WTC11 (cell line): ENCODE measurements around the gene SPEM3. TPM values are rescaled to one million over a fixed set of nuclear protein-coding genes. Genes with fewer than 3 reads are reported as not detected.

Experiments
- ATAC-seq: fragments of 200-7000 bp; cut with Tn5 transposase; 2 replicates; pipeline ENCODE4 v1.10.0; 2021; ENCODE audit warnings: mild to moderate bottlenecking, moderate library complexity
- CTCF ChIA-PET: fragments of 300-600 bp; sonication (Branson Sonifier 250); formaldehyde crosslinking; loops from one replicate; lab custom pipeline; 2021; ENCODE audit warnings: antibody characterized with exemption; lab: Charles Lee
- POLR2A ChIA-PET: fragments of 350-600 bp; sonication (Branson Sonifier 250); formaldehyde crosslinking; loops from one replicate; lab custom pipeline; 2021; ENCODE audit warnings: antibody characterized with exemption; lab: Charles Lee
- DNase-seq: peaks from one replicate; pipeline ENCODE4 v3.0.0; 2021; ENCODE audit warnings: low spot score
- H3K27ac Mint-ChIP-seq: 2 replicates; pipeline ENCODE4 v1.8.0; 2021; ENCODE audit warnings: mixed read lengths
- H3K27me3 Mint-ChIP-seq: 2 replicates; pipeline ENCODE4 v1.8.0; 2021; ENCODE audit warnings: low read depth, mild to moderate bottlenecking, moderate library complexity, mixed read lengths
- H3K36me3 Mint-ChIP-seq: 2 replicates; pipeline ENCODE4 v1.8.0; 2021; ENCODE audit warnings: mixed read lengths
- H3K4me1 Mint-ChIP-seq: 2 replicates; pipeline ENCODE4 v1.8.0; 2022; ENCODE audit warnings: mixed read lengths
- H3K4me3 Mint-ChIP-seq: 2 replicates; pipeline ENCODE4 v1.8.0; 2021; ENCODE audit warnings: mild to moderate bottlenecking, moderate library complexity, mixed read lengths
- H3K9me3 Mint-ChIP-seq: 2 replicates; pipeline ENCODE4 v1.8.0; 2021; ENCODE audit warnings: mixed read lengths
- CBFB ChIP-seq: sonication (generic); formaldehyde crosslinking; IDR thresholded peaks from 2 replicates; pipeline ENCODE4 v1.8.1; 2022; ENCODE audit warnings: mild to moderate bottlenecking, low read depth, missing genetic modification reagents
- FOXJ3 ChIP-seq: sonication (generic); formaldehyde crosslinking; IDR thresholded peaks from 2 replicates; pipeline ENCODE4 v1.9.0; 2021; ENCODE audit warnings: missing genetic modification reagents, mild to moderate bottlenecking, borderline replicate concordance
- GABPB1 ChIP-seq: sonication (generic); formaldehyde crosslinking; IDR thresholded peaks from 2 replicates; pipeline ENCODE4 v1.8.1; 2023; ENCODE audit warnings: mild to moderate bottlenecking, missing genetic modification reagents
- GRHL2 ChIP-seq: fragments of 250-450 bp; sonication (Bioruptor Pico); IDR thresholded peaks from 2 replicates; pipeline ENCODE4 v1.8.0; 2022; ENCODE audit warnings: mild to moderate bottlenecking, moderate library complexity; ENCODE audit not compliant: insufficient replicate concordance, severe bottlenecking
- IRF2 ChIP-seq: sonication (generic); formaldehyde crosslinking; IDR thresholded peaks from 2 replicates; pipeline ENCODE4 v1.8.0; 2022; ENCODE audit warnings: low read depth, missing genetic modification reagents, borderline replicate concordance
- MXD4 ChIP-seq: fragments of 250-450 bp; sonication (Bioruptor Pico); IDR thresholded peaks from 2 replicates; pipeline ENCODE4 v1.8.0; 2021; ENCODE audit warnings: mild to moderate bottlenecking, moderate library complexity, borderline replicate concordance
- NFATC4 ChIP-seq: fragments of 250-450 bp; sonication (Bioruptor Pico); IDR thresholded peaks from 2 replicates; pipeline ENCODE4 v1.9.0; 2021; ENCODE audit warnings: mild to moderate bottlenecking
- NFE2L1 ChIP-seq: sonication (generic); formaldehyde crosslinking; IDR thresholded peaks from 2 replicates; pipeline ENCODE4 v1.8.1; 2023; ENCODE audit warnings: missing genetic modification reagents
- TEAD4 ChIP-seq: sonication (generic); formaldehyde crosslinking; IDR thresholded peaks from 2 replicates; pipeline ENCODE4 v1.8.0; 2022; ENCODE audit warnings: mild to moderate bottlenecking, missing genetic modification reagents
- ZBTB21 ChIP-seq: sonication (generic); formaldehyde crosslinking; IDR thresholded peaks from 2 replicates; pipeline ENCODE4 v1.8.1; 2023; ENCODE audit warnings: mild to moderate bottlenecking, missing genetic modification reagents, borderline replicate concordance
- ZNF219 ChIP-seq: sonication (generic); formaldehyde crosslinking; IDR thresholded peaks from 2 replicates; pipeline ENCODE4 v1.8.0; 2023; ENCODE audit warnings: missing genetic modification reagents, mild to moderate bottlenecking, borderline replicate concordance
- ZNF416 ChIP-seq: fragments of 250-450 bp; sonication (Bioruptor Pico); IDR thresholded peaks from 2 replicates; pipeline ENCODE4 v1.9.0; 2021; ENCODE audit warnings: mild to moderate bottlenecking, inconsistent platforms
- total RNA-seq: library from RNA; stranded (reverse); gene quantifications from 3 replicates; pipeline ENCODE4 v1.2.3, GENCODE V29; 2021
- TF ChIP-seq, protein P1 (sequence below): fragments of 250-450 bp; sonication (Bioruptor Pico); IDR thresholded peaks from 2 replicates; pipeline ENCODE4 v1.9.0; 2021; ENCODE audit warnings: moderate library complexity, mild to moderate bottlenecking, inconsistent platforms, borderline replicate concordance
- TF ChIP-seq, protein P2 (sequence below): sonication (generic); formaldehyde crosslinking; IDR thresholded peaks from 2 replicates; pipeline ENCODE4 v1.8.1; 2022; ENCODE audit warnings: mild to moderate bottlenecking, moderate library complexity, missing genetic modification reagents
- TF ChIP-seq, protein P3 (sequence below): sonication (generic); formaldehyde crosslinking; IDR thresholded peaks from 2 replicates; pipeline ENCODE4 v1.8.1; 2022; ENCODE audit warnings: missing genetic modification reagents, borderline replicate concordance
- TF ChIP-seq, protein P4 (sequence below): sonication (generic); formaldehyde crosslinking; conservative IDR thresholded peaks from 2 replicates; pipeline ENCODE4 v1.8.1; 2022; ENCODE audit warnings: mild to moderate bottlenecking, missing genetic modification reagents
- TF ChIP-seq, protein P5 (sequence below): sonication (generic); formaldehyde crosslinking; IDR thresholded peaks from 2 replicates; pipeline ENCODE4 v1.8.0; 2022; ENCODE audit warnings: missing genetic modification reagents
- TF ChIP-seq, protein P6 (sequence below): sonication (generic); formaldehyde crosslinking; IDR thresholded peaks from 2 replicates; pipeline ENCODE4 v1.8.1; 2023; ENCODE audit warnings: mild to moderate bottlenecking, missing genetic modification reagents, moderate library complexity
- TF ChIP-seq, protein P7 (sequence below): sonication (generic); formaldehyde crosslinking; IDR thresholded peaks from 2 replicates; pipeline ENCODE4 v1.8.1; 2022; ENCODE audit warnings: low read depth, mild to moderate bottlenecking, moderate library complexity, missing genetic modification reagents, borderline replicate concordance
- TF ChIP-seq, protein P8 (sequence below): fragments of 250-450 bp; sonication (Bioruptor Pico); IDR thresholded peaks from 2 replicates; pipeline ENCODE4 v1.9.0; 2021; ENCODE audit warnings: mild to moderate bottlenecking, borderline replicate concordance

SPEM3 gene
- total RNA-seq, 1 experiment from 2014 or later = not detected

DNA sequence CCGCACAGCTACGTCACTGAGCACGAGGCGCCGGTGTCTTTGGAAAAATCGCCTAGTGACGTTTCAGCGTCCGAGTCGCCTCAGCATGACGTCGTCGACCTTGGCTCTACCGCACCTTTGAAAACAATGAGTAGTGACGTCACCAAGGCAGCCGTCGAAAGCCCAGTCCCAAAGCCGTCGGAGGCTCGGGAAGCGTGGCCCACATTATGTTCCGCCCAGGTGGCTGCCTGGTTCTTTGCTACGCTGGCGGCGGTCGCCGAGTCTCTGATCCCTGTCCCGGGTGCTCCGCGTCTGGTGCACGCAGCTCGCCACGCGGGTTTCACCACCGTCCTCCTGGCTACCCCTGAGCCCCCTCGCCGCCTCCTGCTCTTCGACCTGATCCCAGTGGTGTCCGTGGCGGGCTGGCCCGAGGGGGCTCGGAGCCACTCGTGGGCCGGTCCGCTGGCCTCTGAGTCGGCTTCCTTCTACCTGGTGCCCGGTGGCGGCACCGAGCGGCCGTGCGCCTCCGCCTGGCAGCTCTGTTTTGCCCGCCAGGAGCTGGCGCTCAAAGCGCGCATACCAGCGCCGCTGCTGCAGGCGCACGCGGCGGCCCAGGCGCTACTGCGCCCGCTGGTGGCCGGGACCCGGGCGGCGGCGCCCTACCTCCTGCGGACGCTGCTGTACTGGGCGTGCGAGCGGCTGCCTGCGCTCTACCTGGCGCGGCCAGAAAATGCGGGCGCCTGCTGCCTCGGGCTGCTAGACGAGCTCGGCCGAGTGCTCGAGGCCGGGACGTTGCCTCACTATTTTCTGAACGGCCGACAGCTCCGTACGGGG is 8.1 kb downstream of the SPEM3 start (continued):
- TF ChIP-seq, protein P1, sequence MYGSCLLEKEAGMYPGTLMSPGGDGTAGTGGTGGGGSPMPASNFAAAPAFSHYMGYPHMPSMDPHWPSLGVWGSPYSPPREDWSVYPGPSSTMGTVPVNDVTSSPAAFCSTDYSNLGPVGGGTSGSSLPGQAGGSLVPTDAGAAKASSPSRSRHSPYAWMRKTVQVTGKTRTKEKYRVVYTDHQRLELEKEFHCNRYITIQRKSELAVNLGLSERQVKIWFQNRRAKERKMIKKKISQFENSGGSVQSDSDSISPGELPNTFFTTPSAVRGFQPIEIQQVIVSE (CRISPR knock-in tag) = no peak
- TF ChIP-seq MXD4 (CRISPR knock-in tag) = no peak
- TF ChIP-seq, protein P2, sequence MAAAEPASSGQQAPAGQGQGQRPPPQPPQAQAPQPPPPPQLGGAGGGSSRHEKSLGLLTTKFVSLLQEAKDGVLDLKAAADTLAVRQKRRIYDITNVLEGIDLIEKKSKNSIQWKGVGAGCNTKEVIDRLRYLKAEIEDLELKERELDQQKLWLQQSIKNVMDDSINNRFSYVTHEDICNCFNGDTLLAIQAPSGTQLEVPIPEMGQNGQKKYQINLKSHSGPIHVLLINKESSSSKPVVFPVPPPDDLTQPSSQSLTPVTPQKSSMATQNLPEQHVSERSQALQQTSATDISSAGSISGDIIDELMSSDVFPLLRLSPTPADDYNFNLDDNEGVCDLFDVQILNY (CRISPR knock-in tag) = peak; percentile 84
- TF ChIP-seq, protein P3, sequence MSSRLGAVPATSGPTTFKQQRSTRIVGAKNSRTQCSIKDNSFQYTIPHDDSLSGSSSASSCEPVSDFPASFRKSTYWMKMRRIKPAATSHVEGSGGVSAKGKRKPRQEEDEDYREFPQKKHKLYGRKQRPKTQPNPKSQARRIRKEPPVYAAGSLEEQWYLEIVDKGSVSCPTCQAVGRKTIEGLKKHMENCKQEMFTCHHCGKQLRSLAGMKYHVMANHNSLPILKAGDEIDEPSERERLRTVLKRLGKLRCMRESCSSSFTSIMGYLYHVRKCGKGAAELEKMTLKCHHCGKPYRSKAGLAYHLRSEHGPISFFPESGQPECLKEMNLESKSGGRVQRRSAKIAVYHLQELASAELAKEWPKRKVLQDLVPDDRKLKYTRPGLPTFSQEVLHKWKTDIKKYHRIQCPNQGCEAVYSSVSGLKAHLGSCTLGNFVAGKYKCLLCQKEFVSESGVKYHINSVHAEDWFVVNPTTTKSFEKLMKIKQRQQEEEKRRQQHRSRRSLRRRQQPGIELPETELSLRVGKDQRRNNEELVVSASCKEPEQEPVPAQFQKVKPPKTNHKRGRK (CRISPR knock-in tag) = 0 out of 2 replicates have a peak, but pooled peaks have one; percentile 24
- TF ChIP-seq TEAD4 (CRISPR knock-in tag) = no peak
- TF ChIP-seq, protein P4, sequence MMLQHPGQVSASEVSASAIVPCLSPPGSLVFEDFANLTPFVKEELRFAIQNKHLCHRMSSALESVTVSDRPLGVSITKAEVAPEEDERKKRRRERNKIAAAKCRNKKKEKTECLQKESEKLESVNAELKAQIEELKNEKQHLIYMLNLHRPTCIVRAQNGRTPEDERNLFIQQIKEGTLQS (CRISPR knock-in tag) = no peak
- no peak for TF ChIP-seq ZNF219 (CRISPR knock-in tag)
- TF ChIP-seq, protein P5, sequence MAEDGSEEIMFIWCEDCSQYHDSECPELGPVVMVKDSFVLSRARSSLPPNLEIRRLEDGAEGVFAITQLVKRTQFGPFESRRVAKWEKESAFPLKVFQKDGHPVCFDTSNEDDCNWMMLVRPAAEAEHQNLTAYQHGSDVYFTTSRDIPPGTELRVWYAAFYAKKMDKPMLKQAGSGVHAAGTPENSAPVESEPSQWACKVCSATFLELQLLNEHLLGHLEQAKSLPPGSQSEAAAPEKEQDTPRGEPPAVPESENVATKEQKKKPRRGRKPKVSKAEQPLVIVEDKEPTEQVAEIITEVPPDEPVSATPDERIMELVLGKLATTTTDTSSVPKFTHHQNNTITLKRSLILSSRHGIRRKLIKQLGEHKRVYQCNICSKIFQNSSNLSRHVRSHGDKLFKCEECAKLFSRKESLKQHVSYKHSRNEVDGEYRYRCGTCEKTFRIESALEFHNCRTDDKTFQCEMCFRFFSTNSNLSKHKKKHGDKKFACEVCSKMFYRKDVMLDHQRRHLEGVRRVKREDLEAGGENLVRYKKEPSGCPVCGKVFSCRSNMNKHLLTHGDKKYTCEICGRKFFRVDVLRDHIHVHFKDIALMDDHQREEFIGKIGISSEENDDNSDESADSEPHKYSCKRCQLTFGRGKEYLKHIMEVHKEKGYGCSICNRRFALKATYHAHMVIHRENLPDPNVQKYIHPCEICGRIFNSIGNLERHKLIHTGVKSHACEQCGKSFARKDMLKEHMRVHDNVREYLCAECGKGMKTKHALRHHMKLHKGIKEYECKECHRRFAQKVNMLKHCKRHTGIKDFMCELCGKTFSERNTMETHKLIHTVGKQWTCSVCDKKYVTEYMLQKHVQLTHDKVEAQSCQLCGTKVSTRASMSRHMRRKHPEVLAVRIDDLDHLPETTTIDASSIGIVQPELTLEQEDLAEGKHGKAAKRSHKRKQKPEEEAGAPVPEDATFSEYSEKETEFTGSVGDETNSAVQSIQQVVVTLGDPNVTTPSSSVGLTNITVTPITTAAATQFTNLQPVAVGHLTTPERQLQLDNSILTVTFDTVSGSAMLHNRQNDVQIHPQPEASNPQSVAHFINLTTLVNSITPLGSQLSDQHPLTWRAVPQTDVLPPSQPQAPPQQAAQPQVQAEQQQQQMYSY (CRISPR knock-in tag) = no peak
- TF ChIP-seq NFE2L1 (CRISPR knock-in tag) = 0 out of 2 replicates have a peak, but pooled peaks have one; percentile 74
- no peak for TF ChIP-seq GRHL2
- TF ChIP-seq NFATC4 = no peak
- peak; percentile 86 for TF ChIP-seq CBFB (CRISPR knock-in tag)
- no peak for TF ChIP-seq FOXJ3
- TF ChIP-seq ZNF416 (CRISPR knock-in tag) = no peak
- TF ChIP-seq, protein P6, sequence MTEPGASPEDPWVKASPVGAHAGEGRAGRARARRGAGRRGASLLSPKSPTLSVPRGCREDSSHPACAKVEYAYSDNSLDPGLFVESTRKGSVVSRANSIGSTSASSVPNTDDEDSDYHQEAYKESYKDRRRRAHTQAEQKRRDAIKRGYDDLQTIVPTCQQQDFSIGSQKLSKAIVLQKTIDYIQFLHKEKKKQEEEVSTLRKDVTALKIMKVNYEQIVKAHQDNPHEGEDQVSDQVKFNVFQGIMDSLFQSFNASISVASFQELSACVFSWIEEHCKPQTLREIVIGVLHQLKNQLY = 0 out of 2 replicates have a peak, but pooled peaks have one; percentile 64
- TF ChIP-seq ZBTB21 (CRISPR knock-in tag) = peak; percentile 99

DNA sequence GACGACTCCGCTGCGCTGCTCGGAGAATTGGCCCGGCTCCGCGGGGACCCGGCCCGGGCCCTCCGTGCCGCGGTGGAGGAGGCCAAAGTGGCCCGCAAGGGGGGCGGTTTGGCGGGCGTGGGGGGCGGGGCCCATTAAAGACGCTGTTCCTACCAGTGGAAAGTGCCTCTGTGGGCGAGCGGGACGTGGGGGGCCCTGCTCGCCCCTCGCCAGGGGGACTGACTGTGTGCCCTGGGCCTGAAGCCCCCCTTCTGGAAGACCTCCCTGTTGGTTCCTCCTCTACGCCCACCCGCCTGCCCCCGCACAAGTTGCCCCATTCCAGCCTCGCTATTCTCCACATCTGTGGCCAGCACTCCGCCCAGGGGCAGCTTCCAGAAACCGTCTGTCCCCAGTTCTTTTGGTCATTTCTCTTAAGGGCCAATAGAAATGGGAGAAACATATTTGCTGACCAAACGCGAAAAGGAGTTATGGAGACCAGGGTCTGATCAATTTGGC is 8.8 kb downstream of the SPEM3 start:
- ATAC-seq (no peak), DNase-seq (no peak)
- Mint-ChIP-seq H3K9me3 (no peaks in the 10 kb centered on the region), H3K36me3 (no peaks in the 10 kb centered on the region), H3K4me1 (peaks cover 29% of the 10 kb centered on the region), H3K27me3 (peaks cover 17% of the 10 kb centered on the region), H3K27ac (peak overlapping the region; percentile 95), H3K4me3 (peak overlapping the region; percentile 90)
- ChIA-PET POLR2A (interaction anchor here (0.8 to 4.2 kb wide), 10 partner anchors 8 to 136 kb away, joined by 3 to 38 read pairs (median 4); partner anchors contain the start of genes CHRNB1, NEURL4, POLR2A and SLC35G6), CTCF (interaction anchor here (0.8 to 4.7 kb wide), 33 partner anchors 8 to 250 kb away, joined by 3 to 69 read pairs (median 6); partner anchors contain the start of genes ACAP1, KCTD11, NEURL4 and NLGN2)
- TF ChIP-seq IRF2 (no peak), GABPB1 (CRISPR knock-in tag) (no peak)
- TF ChIP-seq, protein P7, sequence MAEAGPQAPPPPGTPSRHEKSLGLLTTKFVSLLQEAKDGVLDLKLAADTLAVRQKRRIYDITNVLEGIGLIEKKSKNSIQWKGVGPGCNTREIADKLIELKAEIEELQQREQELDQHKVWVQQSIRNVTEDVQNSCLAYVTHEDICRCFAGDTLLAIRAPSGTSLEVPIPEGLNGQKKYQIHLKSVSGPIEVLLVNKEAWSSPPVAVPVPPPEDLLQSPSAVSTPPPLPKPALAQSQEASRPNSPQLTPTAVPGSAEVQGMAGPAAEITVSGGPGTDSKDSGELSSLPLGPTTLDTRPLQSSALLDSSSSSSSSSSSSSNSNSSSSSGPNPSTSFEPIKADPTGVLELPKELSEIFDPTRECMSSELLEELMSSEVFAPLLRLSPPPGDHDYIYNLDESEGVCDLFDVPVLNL (CRISPR knock-in tag) = no peak
- TF ChIP-seq, protein P8, sequence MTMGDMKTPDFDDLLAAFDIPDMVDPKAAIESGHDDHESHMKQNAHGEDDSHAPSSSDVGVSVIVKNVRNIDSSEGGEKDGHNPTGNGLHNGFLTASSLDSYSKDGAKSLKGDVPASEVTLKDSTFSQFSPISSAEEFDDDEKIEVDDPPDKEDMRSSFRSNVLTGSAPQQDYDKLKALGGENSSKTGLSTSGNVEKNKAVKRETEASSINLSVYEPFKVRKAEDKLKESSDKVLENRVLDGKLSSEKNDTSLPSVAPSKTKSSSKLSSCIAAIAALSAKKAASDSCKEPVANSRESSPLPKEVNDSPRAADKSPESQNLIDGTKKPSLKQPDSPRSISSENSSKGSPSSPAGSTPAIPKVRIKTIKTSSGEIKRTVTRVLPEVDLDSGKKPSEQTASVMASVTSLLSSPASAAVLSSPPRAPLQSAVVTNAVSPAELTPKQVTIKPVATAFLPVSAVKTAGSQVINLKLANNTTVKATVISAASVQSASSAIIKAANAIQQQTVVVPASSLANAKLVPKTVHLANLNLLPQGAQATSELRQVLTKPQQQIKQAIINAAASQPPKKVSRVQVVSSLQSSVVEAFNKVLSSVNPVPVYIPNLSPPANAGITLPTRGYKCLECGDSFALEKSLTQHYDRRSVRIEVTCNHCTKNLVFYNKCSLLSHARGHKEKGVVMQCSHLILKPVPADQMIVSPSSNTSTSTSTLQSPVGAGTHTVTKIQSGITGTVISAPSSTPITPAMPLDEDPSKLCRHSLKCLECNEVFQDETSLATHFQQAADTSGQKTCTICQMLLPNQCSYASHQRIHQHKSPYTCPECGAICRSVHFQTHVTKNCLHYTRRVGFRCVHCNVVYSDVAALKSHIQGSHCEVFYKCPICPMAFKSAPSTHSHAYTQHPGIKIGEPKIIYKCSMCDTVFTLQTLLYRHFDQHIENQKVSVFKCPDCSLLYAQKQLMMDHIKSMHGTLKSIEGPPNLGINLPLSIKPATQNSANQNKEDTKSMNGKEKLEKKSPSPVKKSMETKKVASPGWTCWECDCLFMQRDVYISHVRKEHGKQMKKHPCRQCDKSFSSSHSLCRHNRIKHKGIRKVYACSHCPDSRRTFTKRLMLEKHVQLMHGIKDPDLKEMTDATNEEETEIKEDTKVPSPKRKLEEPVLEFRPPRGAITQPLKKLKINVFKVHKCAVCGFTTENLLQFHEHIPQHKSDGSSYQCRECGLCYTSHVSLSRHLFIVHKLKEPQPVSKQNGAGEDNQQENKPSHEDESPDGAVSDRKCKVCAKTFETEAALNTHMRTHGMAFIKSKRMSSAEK (CRISPR knock-in tag) = no peak
